Lung microvascular endothelial cell (primary cell): ENCODE measurements around the gene ITM2C. TPM values are rescaled to one million over a fixed set of nuclear protein-coding genes. Genes with fewer than 3 reads are reported as not detected.

Source experiments
- DNase-seq, 2 donors: peaks; one replicate each; pipeline versions ENCODE4 v3.0.0 to v3.0.0-alpha.2; 2010; ENCODE audit warnings: low read depth in 2 of 2
- total RNA-seq: library from RNA; depleted of rRNA; stranded (reverse); fragments of >200 nt; gene quantifications from 2 replicates; pipeline ENCODE4 v1.2.1, GENCODE V29; 2014

ITM2C gene
- total RNA-seq, 1 donor from 2014 or later: 91.7 TPM

DNA sequence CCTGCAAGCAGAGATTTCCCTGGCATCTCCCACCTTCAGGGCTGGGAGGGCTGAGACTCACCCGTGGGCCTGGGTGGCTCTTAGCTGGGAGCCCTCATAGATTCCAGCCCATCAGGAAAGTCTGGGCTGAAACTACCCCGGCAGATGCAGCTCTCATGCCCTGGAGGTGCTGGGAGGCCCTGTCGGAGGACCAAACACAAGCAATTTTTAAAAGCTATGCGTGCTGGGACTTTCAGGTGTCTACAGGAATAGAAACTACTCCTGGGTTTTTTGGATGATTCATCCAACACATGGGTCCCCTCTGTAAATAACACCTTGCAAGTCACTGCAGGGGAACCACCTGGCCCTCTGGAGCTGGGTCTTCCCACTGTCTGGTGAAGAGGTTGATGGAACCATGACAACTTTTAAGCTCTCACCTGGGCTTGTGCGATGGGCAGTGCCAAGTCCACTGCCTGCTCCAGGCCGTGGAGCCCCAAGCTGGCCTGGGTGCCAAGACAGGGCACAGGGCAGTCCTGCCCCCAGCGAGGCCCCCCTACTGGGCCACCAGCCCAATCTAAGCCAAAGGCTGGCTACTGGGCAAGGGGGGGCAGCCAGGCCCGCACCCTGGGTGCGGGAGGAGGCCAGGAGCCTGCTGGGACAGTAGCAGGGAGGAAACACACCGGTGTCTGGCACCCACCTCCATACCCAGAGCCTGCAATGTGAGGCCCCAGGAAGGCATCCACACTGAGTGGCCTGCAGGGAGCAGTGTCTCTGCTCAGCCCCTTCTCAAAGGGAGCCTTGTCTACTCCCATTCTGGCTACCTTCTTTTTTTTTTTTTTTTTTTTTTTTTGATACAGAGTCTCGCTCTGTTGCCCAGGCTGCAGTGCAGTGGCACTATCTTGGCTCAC lies 61.4 kb downstream of the ITM2C start:
- no peak for DNase-seq

DNA sequence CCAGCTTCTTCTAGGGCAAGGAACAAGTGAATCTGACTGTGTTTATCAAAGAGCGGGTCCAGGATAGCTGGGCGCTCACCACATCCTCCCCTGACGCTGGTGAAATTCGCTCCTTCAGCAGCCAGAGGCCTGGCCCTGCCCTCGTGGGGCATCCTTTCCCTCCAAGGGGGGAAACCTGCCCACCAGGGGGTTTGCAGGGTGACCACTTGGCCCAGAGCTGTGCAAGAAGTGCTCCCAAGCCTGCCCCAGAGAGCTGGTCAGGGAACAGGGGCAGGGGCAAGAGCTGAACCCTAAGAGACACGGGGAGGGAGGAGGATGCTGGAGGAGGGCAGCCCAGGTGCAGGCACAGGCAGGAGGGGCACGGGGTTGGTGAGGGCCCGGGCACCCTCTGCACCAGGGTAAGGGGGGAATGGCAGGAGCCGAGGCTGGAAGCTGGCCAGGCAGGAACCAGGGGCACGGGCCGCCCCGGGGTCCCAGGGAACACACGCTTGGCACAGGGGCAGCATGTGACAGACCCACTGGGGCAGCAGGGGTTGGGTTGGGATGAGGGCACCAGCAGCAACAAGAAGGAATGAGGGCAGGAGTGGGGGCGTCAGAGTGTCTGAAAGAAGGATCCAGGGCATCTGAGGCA lies 63.1 kb downstream of the ITM2C start:
- DNase-seq: no peak

Other genes starting within 250 kb of the ITM2C start
- 46.6 and 50.2 TPM in 2 replicates for gene CAB39, start 152.1 kb upstream of the ITM2C start, total RNA-seq
- gene GPR55, start 60.3 kb downstream of the ITM2C start, total RNA-seq: not detected in 2 replicates
- gene SPATA3, start 131.2 kb downstream of the ITM2C start, total RNA-seq: not detected in 2 replicates
- 2.0 and 3.4 TPM in 2 replicates for gene C2orf72, start 172.6 kb downstream of the ITM2C start, total RNA-seq
- gene PSMD1, start 191.9 kb downstream of the ITM2C start, total RNA-seq: 103 and 115 TPM in 2 replicates